GM18502 (cell line): ENCODE results near the gene IDI1.
"Not testable (repeated sequence)": the region's sequence is repeated elsewhere in the genome, so short reads cannot be mapped to it uniquely, and the experiment has no call there.

Experiments used
- ATAC-seq: cut with Tn5 transposase; IDR thresholded peaks from one replicate; pipeline ENCODE4 v1.9.1; 2021; ENCODE audit warnings: mild to moderate bottlenecking; ENCODE audit not compliant: unreplicated experiment, poor library complexity

Gene IDI1

GRCh38 chr10:1048732-1049424, at the start of gene IDI1:
Gene IDI1, minus strand, starts transcription at chr10:1049119. Its CDS starts 116 bp downstream, at chr10:1049003.
- peak; percentile 82 for ATAC-seq

DNA sequence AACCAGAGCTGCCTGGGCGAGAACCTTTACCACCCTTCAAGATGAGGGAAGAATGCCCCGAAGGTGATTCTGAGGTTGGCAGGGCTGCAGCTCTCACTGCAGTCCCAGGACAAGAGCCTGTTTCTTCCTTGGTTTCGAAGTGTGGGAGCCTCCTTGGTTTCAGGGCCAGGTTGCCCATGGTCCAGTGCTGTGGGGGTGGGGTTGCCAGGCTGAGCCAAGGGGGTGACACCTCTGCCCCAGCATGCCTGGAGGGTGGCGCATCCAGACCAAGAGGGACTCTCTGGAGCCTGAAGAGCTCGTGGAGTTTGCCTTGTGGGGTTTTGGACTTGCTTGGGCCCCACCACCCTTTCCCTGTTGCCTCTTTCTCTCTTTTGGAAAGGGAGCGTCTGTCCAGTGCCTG, 48.5 kb upstream of the IDI1 start:
- ATAC-seq, result no peak

DNA sequence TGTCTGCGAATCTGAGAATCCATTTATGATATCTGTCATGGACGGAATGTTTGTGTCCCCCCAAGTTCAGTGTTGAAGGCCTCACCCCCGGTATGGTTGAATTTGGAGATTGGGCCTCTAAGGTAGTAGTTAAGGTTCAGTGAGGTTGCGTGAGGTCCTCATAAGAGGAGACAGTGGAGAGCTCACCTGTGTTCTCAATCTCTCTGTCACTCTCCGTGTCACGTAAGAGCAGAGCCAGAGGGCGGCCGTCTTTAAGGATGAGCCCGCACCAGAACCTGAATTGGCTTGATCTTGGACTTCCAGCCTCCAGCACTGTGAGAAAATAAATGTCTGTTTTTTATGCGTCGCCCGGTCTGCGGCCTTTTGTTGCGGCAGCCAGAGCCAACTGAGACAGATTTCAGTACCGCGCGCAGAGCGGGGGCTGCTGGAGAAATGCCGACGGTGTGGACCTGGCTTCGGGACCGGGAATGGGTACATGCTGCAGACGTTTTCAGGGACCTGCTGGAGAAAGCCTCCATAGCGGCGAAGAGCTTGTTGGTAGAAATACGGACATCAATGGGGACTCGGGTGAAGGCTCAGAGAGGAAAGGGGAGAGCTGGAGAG, 47.5 kb upstream of the IDI1 start:
- no peak for ATAC-seq

GRCh38 chr10:1095498-1095897, 46.6 kb upstream of the IDI1 start:
- ATAC-seq, result no peak

GRCh38 chr10:1094112-1095057, 45.5 kb upstream of the IDI1 start:
- no peak for ATAC-seq

DNA sequence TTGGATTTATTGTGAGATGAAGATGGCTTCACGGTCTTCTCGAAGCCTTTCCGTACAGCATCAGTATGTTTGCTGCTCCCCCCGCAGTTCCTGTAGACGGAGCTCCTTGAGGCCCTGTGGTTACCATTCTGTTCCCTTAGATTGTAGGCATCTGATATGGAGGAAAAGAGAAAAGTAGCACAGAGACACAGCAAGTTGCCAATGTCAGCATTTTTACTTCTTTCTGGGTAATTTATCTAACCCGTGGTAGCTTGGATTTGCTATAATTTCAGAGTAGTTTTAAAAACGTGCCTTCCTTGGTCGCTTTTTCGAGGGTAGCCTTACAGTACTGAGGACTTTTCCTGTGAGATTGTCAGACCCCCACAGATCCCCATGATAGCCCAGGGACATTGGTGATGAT, 44.8 kb upstream of the IDI1 start:
- ATAC-seq, result no peak

GRCh38 chr10:1090696-1091095, 41.8 kb upstream of the IDI1 start:
- ATAC-seq, result no peak

DNA sequence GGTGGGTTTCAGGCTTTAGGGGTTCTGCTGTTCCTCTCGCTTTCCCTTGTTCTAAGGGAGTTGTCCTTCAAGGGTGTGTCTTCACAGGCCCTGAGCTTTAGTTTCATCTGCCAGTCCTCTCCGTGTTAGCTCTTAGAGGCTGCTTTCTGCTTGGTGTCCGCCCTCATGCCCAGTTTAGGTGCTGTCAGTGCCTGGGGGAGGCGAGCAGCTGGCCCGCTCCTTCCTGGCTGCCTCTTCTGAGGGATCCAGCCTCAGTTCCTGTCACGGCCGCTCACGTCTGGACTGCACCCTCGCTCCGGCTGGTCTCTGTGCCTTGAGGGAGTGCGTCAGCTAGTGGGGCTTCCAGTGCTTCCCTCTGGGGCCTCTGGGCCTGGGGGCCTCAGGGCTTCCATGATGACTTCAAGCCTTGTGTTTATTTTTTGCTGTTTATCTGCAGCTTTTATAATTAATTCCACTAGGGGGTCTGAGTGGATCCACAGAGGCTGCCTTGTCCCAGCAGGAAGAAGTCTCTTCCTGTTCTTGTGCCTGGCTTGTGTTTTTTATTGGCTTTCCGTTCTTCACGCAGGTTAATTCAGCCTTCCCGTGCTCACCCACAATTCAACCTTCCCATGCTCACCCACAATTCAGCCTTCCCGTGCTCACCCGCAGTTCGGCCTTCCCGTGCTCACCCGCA, 40.2 kb upstream of the IDI1 start:
- ATAC-seq, result no peak

DNA sequence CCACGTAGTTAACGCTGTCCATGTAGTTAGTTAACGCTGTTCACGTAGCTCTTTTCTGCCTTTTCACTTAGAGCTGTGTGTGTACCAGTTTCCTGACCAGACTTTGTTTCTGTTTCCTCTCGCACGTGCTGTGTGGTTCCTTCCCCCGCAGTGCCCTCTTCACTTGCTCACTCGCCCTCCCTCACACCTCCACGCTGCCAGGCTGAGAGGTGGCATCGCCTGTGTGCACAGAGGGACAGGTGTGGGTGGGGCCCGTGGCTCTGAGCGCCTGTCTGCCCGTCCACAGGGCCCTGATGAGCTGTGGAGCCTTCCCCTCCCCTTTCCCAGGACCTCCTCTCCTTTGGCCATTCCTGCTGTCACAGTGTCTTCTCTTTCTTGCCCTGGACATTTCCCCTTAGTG, 37.9 kb upstream of the IDI1 start:
- no peak for ATAC-seq

GRCh38 chr10:1085258-1085657, 36.3 kb upstream of the IDI1 start:
- ATAC-seq, result no peak

- no peak for ATAC-seq
Measured at GRCh38 chr10:1084011-1084950, 35.4 kb upstream of the IDI1 start.

DNA sequence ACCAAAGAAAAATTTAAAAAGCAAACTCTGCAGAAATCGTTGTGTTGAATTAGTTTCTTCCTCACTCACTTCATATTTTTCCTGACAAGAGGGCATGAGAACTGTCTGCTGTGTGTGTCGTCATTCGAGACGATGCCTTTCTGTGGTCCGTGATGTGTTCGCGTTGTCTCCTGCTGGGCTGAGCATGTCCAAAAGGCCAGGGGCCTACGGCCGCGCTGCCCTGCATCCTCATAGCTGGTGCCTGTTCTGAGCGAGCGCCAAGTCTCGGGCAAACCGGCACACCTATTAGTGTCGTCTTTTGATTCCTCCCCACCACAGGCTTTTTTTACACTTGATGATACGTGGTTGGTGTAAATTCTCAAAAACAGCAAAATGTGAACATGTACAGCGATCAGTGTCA, 34.7 kb upstream of the IDI1 start:
- ATAC-seq, result no peak

DNA sequence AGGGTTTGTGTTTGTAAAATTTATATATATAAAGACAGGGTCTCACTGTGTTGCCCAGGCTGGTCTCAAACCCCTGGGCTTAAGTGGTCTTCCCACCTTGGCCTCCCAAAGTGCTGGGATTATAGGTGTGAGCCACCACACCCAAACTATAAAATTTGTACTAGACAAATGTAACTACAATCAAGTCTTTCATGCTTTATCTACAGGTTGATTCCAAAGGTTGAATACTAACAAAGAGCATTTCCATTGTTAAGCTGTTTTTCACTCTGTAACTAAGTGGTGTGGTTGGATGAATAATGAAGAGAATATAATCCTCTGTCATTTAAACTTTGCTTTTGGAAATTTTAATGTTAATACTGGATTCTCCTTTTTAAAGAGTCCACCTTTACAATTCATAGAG, 29.7 kb upstream of the IDI1 start:
- no peak for ATAC-seq

GRCh38 chr10:1074748-1075308, 25.9 kb upstream of the IDI1 start:
- no peak for ATAC-seq

DNA sequence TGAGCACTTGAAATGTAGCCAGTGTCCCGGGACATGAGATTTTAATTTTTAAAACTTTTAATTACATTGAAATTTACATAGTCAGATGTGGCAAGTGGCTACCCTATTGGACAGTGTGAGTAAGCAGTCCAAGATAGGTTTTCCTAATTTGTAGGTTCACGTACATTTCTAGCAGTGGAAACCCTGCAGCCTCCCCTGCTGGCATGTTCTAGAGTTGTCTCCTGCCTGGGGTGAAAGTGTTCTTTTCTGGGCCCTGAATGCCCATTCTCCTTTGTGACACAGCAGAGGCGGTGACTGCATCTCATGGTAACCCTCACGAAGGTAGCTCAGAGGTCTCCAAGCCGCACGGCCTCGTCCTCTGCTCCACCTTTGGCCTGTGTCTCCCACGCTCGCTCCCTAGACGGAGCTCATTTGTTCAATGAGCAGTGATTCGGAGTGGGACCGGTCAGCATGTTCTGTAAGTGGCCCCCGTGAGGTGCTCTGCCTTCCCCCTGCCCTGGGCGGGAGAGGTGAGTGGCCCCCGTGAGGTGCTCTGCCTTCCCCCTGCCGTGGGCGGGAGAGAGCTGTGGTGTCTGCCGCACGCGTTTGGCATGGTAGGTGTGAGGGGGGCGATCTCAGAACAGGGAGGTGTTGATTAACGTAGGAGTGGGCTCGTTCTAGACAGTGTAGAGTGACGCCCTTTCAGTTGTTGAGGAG, 25.3 kb upstream of the IDI1 start:
- ATAC-seq, result no peak

- no peak for ATAC-seq
Measured at GRCh38 chr10:1070919-1071318, 22.0 kb upstream of the IDI1 start.

DNA sequence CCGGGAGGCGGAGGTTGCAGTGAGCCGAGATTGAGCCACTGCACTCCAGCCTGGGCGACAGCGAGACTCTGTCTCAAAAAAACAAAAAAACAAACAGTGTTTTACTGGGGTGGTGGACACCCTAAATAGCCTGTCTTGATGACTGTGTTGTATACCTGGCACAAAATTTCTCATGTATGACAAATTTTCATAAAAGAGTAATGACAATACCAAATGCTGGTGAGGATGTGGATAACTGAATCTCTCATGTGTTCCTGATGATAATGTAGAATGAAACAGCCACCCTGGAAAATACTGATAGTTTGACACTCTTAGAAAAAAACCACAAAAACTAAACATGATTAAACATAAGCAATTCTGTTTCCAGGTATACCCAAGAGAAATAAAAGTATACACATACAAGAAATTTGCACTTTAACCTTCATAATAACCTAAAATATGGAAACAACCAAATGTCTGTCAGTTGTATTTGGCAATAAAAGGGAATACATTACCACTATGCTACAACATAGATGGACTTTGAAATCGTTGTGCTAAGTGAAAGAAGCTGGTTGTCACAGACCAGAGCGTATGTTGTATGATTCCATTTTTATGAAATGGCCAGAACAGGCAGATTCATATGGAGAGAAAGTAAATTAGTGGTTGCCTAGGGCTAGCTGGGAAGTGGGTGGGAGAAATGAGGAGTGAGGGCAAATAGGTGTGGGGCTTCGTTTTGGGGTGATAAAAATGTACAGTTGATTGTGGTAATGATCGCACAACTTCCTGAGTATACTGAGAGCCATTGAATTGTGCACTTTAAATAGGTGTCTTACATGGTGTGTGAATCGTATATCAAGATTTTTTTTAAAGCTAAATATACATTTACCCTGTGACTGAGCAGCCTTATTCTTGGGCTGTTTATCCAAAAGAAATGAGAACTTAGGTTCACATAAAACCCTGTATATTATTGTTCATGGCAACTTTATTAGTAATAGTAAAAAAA, 19.8 kb upstream of the IDI1 start:
- ATAC-seq, result no peak

DNA sequence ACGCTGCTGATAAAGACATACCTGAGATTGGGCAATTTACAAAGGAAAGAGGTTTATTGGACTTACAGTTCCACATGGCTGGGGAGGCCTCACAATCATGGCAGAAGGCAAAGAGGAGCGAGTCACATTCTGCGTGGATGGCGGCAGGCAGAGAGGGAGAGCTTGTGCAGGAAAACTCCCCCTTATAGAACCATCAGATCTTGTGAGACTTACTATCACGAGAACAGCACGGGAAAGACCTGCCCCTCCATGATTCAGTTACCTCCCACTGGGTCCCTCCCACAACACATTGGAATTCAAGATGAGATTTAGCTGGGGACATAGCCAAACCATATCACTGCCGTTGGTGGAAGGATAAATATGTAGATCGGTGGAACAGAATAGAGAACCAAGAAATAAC, 17.8 kb upstream of the IDI1 start:
- not testable (repeated sequence) for ATAC-seq
